ENCODE data around the gene GJB3.
A peak's percentile ranks its signal among the peaks of the same experiment; 100 is the strongest.
"Not testable (repeated sequence)": the region's sequence is repeated elsewhere in the genome, so short reads cannot be mapped to it uniquely, and the experiment has no call there.

GJB3 gene

DNA sequence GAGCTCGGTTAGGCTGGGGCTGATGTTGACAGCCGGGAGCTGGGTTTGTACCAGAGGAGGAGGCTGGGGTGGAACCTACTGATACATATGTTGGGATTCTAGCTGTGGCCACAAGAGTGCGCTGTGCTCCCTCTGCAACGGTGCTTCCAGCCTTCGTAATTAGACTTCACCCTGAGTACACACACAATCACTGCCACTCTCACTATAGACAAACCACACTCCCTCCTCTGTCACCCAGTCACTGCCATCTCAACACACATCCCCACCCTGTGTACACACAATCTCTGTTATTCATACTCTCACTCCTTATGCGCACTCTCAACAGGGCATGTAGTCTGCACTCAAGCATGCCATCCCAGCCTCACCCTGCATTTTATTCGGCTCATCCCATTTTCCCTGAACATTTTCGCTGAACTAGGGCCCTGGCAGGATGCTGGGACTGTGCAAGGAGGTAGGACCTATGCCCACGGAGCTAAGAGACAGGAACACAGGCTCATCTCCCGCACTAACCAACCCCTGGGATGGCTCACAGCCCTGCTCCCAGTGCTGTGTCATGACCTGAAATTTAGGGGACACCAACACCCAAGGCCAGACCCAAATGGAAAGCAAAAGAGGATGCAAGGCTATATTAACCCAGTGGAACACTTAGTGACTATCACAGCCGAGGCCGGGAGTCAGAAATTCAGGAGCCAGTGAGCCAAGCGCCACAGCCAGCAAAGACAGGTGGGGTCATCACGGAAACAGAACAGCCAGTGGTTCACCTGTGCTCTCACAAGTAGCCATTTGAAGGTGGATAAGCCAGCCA is 5.7 kb downstream of the GJB3 start:
- peak; percentile 21 for DNase-seq (ENCODE audit: low read depth)

DNA sequence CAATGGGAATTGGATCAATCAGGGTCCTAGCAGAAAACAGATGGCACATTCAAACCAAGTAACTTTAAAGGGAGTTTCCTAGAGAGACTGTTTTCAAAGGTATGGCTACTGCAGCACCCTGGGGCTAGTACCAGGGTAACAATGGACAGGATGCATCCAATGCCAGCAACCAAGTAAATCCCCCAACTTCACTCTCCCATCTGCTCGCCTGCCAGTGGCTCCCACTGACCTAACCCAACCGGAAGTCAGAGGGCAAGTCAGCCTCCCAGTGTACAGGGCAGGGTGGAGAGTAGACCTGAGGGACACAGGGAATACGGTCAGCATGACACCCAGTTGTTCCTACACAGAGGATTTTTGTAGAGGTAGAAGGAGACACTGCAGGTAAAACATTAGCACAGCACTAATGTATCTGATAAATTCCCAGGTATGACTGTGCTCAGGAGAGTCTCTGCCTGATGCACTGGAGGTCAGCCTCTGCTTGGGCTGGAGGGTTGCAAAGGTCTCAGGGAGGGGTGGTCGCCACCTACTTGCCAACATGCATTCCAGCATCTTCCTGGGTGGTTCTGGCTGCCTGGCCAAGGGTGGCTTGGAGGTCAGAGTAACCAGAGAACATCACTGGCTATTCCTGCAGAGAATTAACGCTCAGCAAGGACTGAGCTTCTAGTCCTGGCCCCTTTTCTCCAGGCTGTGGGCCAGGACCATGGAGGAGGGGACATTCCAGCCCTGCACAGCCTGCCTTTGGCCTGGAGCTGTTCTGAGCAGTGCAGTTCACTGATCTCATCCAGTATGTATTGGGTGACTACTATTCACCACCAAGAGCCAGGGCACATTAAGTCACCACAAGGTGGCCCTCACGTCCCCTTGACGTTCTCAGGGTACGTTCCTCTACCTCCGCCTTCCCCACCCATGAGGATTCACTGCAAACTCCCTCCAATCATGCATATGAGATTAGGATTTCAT is 6.7 kb downstream of the GJB3 start:
- no peak for DNase-seq (ENCODE audit: low read depth)

DNA sequence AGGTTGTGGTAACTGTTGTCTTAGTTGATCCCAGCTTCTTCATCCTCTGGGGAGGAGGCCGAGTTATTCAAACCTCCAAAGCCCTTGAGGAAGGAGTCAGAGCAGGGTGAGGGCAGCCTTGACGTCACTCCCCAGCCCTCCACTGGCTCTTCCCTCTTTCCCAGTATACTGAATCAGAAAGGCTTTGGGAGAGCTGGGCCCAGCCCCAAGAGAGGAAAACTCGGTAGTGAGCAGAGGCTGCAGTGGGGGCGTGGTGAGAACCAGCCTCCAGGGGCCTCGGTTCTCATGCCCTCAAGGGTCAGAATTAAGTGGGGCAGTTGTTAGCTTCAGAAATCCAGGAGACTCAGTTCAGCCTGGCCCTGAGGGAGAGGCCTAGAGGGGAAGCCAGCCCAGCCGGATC is 10.0 kb downstream of the GJB3 start:
- no peak for DNase-seq (ENCODE audit: low read depth)

DNA sequence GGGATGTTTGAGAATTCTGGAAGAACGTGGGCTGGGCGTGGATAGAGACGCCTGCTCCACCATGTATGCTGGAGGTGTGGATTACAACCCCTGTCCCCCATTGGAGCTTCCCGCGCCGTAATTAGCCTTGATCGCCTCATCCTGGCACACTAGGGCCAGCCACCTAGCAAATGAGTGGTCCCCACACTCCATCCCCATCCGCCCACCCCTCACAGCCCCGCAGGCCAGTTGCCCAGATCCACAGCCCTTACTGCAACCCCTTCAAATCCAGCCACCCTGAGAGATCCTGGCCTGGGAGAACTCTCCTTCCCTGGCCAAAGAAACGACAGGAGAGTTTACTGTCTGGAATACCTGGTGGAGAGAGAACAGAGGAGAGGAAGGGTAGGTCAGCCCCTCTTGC is 11.4 kb downstream of the GJB3 start:
- no peak for DNase-seq (ENCODE audit: low read depth)

DNA sequence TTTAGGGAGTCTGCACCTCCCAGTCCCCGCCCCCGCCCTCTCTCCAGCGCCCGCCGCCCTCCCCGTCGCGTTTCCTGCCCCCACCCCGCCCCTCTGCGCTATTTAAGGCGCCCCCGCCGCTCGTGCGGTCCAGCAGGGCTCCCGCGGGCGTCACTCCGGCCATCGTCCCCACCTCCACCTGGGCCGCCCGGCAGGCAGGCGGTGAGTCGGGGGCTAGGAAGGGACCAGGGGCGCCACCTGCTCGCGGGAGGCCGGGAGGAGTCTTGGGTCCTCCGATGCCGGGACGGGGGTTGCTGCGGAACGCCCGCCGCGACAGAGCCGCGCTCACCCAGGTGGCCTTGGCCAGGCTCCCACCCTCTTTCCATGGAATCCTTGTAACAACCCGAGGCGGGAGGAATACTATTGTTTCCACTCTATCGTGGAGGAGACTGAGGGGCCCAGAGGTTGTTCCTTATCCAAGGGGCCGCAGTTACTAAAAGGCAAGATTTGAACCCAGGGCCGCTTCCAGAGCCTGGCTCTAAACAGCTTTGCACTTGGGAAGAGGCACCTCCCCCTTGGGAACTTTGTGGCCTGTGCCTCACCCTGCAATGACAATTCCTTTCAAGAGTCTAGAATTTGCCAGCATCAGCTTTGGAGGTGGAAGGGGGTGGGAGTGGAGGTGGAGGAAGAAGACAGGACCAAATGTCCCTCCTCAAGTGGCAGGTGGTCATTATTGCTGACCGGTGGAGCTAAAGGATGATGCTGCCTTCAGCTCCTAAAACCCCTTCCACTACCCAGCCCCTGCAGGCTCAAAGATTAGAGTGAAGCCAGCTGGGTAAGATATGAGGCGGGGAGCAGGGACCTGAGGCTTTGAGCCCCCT is 12.1 kb downstream of the GJB3 start, which contains the start of gene GJA4:
Gene GJA4, plus strand, starts transcription at position 132 of the 860 bp plus-strand sequence. CDS start 1,215 bp downstream, outside the sequence.
- DNase-seq (ENCODE audit: low read depth): no peak

DNA sequence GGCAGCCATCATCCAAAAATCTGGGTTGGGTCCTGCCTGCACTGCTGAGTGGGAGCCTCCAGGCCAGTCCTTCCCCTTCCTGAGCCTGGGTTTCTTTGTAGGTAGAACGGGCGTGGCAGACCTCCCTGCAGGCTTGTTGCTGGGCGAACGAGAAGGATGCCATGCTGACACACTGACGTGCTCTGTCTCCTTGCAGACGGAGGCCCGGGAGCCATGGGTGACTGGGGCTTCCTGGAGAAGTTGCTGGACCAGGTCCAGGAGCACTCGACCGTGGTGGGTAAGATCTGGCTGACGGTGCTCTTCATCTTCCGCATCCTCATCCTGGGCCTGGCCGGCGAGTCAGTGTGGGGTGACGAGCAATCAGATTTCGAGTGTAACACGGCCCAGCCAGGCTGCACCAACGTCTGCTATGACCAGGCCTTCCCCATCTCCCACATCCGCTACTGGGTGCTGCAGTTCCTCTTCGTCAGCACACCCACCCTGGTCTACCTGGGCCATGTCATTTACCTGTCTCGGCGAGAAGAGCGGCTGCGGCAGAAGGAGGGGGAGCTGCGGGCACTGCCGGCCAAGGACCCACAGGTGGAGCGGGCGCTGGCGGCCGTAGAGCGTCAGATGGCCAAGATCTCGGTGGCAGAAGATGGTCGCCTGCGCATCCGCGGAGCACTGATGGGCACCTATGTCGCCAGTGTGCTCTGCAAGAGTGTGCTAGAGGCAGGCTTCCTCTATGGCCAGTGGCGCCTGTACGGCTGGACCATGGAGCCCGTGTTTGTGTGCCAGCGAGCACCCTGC is 13.2 kb downstream of the GJB3 start:
- DNase-seq (ENCODE audit: low read depth): no peak

DNA sequence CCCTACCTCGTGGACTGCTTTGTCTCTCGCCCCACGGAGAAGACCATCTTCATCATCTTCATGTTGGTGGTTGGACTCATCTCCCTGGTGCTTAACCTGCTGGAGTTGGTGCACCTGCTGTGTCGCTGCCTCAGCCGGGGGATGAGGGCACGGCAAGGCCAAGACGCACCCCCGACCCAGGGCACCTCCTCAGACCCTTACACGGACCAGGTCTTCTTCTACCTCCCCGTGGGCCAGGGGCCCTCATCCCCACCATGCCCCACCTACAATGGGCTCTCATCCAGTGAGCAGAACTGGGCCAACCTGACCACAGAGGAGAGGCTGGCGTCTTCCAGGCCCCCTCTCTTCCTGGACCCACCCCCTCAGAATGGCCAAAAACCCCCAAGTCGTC is 13.8 kb downstream of the GJB3 start:
- no peak for DNase-seq (ENCODE audit: low read depth)

DNA sequence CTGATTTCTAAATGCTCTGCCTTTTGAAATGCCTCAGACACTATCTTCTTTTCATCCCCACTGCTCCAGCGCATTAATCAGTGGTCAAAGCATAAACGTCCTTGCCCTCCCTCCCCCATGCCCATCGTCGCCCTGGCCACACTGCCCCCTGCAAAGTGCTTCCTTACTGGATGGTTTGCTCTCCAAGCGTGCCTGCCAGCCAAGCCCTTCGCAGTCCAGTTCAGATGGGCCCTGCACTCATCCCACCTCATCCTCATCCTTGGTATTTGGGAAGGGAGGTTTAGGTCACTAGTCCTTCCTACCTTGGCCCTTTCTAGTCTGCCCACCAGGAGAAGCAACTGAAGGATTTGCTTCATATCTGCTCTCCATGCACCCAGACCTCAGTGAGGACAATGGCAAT is 14.9 kb downstream of the GJB3 start:
- DNase-seq (ENCODE audit: low read depth): no peak

DNA sequence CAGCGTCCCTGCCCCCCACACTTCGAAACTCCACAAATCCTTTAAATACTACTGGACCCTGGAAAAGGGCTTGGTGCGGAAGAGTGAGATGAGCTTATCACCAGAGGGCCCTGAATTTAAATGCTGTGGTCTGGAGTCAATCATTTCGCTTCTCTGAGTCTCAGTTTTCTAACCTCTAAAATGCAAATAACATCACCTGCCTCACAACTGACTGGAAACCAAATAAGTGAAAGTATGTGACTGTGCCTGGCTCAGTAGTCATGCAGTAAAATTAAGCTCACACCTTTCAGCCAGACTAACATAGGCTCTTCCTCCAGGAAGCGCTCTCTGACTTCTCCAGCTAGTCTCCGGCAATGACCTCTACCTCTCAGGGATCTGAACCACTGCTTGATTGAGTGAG is 16.0 kb downstream of the GJB3 start:
- DNase-seq (ENCODE audit: low read depth): no peak

DNA sequence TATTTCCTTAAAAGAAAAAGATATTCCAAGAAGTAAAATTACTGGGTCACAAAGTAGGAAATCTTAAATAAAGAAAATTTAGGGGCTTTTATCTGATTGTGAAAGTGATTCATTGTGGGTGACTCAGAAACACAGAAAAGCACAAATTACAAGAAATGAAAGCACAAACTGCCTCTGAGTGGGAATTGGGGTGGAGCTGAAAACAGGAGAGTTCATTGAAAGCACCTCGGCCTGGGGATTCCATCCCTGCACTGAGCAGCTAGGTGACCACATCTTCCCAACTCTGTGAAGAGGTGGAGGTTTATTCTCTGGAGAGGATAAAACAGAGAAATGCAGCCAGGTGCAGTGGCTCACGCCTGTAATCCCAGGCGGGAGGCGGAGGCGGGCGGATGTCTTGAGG is 19.2 kb downstream of the GJB3 start:
- no peak for DNase-seq (ENCODE audit: low read depth)

DNA sequence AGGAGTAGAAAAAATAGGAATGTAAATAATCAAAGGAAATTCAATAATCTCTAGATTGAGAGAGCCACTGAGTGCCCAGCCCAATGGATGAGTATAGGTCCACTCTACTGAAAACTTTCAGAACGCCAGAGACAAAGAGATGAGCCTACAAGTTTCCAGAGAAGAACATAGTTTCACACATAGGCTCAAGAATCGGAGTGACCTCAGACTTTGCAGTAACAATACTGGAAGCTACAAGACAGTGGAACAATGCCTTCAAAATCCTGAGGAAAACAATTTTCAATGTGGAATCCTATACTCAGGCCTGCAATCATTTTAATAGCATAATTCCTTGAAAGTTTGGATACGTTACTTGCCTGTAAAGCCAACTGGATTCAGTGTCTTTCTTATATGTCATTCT is 22.8 kb downstream of the GJB3 start:
- no peak for DNase-seq (ENCODE audit: low read depth)

DNA sequence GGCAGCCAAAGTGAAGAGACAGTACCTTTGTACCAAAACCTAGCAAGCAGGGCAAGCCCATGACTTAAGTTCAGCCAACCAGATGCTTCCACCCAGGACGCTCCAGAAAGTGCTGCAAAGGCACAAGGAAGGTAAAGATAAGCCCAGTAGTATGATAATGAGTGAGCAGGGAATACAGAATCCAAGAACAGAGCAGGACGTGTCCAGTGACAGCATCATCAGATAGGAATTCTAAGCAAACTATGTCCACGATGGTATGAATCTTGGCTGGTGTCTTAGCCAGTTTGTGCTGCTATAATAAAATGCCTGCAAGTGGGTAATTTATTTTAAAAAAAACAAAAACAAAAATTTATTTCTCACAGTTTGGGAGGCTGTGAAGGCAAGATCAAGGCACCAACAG is 25.4 kb downstream of the GJB3 start:
- no peak for DNase-seq (ENCODE audit: low read depth)

DNA sequence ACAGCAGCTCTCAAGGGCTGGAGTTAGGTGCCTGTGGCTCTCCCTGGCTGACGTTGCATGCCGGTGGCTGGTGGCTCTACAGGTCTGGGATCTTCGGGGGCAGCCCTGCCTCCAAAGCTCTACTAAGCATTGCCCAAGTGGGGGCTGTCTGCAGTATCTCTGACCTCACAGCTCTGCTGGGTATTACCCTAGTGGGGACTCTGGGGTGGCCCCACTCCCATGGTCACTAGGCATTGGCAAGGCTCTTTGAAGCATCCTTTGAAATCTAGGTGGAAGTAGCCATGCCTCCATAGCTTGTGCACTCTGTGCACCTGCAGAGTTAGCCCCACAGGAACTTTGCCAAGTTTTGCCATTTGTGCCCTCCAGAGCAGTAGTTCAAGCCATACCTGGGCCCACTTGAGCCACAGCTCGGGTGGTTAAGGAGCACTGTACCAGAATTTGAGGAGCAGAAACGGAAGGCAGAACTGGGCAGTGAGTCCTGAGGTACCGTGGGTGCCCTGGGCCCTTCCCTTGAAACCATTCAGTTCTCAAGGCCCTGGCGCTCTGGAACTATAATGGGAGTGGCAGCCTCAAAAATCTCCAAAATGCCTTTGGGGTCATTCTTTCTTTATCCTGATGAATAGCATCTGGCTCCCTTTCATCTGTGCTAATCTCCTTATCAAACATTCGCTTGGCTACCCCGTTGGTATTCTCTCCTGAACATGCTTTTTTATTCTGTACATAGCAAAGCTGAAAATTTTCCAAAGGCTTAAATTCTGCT is 27.2 kb downstream of the GJB3 start:
- DNase-seq (ENCODE audit: low read depth): no peak

DNA sequence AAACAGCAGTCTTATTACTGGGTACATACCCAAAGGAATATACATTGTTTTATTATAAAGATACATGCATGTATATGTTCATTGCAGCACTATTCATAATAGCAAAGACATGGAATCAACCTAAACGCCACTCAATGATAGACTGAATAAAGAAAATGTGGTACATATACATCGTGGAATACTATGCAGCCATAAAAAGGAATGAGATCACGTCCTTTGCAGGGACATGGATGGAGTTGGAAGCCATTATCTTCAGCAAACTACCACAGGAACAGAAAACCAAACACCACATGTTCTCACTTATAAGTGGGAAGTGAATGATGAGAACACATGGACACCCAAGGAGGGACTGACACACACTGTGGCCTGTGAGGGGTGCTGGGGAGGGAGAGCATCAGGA is 29.8 kb downstream of the GJB3 start:
- DNase-seq (ENCODE audit: low read depth): not testable (repeated sequence)

DNA sequence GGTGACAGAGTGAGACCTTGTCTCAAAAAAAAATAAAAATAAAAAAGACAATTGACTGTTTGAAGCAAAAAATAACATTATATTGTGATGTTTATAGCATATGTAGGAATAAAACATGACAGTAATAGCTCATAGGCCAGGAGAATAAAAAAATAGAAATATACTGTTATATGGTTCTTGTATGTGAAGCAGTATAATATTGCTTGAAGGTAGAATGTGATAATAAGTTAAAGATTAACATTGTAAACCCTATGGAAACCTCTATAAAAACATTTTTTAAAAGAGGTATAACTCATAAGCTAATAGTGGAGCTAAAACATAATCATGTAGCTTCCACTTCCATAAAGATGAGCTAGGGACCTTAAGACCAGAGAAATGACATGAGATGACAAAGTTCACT is 35.3 kb downstream of the GJB3 start:
- DNase-seq (ENCODE audit: low read depth): no peak

DNA sequence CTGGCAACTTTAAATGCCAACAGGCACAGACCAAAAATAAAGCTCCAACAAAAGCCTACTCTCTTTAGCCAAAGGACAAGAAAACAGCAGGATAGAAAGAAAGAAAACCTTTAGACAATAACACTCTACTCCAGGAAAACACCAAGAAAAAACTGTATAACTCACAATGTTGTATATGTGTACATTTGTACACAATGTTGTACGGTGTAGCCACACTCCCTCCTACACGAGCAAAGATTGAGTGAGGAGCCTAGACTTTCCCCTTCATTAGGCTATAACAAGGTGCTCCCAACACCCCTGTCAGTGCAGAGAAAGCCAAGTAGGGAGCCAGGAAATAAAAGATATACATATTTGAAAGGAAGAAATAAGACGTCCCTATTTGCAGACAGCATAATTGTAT is 35.8 kb downstream of the GJB3 start:
- DNase-seq (ENCODE audit: low read depth): no peak

DNA sequence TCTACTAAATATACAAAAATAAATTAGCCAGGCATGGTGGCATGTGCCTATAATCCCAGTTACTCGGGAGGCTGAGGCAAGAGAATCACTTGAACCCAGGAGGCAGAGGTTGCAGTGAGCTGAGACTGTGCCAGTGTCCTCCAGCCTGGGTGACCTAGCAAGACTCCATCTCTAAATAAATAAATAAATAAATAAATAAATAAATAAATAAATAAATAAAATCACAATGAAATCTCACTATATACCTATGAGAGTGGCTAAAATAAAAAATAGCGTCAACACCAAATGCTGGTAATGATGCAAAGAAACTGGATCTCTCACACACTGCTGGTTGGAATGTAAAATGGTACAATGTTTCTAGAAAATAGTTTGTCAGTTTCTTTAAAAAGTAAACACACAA is 37.8 kb downstream of the GJB3 start:
- DNase-seq (ENCODE audit: low read depth): not testable (repeated sequence)

DNA sequence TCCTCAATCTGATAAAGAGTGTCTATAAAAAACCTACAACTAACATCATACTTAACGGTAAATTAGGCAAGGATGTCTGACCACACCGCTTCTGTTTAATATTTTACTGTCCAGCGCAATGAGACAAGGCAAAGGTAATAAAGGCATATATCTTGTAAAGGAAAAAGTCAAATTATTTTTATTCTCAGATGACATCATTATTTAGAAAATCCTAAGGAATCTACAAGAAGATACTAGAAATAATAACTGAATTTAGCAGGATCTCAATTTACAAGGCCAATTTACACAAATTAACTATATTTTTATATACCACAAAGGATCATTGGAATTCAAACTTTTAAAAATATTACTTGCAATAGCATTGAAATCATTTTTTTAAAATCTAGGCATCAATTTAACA is 41.2 kb downstream of the GJB3 start:
- DNase-seq (ENCODE audit: low read depth): no peak

DNA sequence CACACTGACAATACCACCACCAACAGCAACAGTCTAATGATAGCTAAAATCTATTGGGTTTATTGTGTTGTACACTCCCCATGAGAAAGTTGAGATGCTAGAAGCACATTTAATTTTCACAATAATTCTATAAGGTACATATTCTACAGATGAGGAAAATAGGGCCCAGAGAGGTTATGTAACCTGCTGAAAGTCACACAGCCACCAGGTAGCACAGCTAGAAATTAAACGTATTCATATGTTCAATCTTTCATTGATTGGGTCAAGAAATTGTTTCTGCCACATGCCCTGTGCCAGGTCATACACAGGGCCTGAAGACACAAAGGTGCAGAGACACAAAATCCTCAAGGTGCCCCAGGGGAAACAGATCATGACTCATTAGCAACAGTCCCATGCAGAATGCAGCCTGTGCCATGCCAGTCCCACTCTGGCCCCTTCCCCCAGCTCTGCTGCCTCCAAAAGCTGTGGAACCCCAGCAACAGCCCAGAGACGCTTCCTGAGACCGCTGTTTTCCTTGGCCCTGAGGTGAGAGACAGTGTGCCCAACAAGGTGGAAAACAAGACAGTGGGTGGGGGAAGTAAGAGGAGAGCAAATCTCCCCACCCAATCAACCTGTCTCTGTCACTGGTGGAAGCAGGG is 43.9 kb downstream of the GJB3 start:
- no peak for DNase-seq (ENCODE audit: low read depth)

DNA sequence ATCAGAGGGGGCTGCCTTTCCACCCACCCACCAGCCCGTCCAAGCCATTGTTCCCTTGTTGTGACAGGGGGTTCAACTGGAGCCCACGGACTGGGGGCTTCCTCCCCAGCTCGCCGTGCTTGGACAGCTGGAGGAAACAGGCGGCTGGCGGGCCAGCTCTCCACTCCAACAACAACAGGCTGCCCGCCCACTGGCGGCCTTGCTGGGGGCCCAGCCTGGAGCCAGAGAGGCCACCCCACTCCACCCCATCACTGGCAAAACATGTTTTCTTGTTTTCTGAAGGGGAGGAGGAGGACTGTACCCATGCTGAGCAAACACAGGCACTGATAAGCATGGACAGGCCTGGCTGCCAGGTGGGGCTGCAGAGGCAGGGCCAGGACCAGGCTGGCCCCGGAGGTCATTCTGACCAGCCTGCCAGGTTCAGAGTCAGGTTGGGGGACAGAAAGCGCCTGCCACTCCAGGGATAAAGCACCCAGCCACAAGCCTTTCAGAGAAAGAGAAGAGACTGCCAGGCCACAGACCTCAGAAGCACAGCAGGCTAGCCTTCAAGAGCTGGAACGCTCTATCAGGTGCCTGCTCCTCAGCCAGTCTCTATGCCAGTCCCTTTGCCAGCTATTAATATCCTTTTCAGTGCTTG is 44.6 kb downstream of the GJB3 start:
- no peak for DNase-seq (ENCODE audit: low read depth)

Data from activated T-helper 1 cell treated with Interleukin-2 at 50 U/mL for 16 hours (primary cell).